Limb (tissue), 2 donors: ENCODE measurements around the gene FBXO47.

ENCODE experiments used
- DNase-seq, 2 donors: peaks; one replicate each; pipeline ENCODE4 v3.0.0-alpha.2; 2016; ENCODE audit errors: extremely low spot score in 2 of 2

Gene FBXO47

GRCh38 chr17:38905375-38905774 lies 61.8 kb downstream of the FBXO47 start:
- DNase-seq, result no peak

- DNase-seq, result no peak
Observed at GRCh38 chr17:38904892-38905291, 62.3 kb downstream of the FBXO47 start.

GRCh38 chr17:38903404-38903803 lies 63.8 kb downstream of the FBXO47 start:
- no peak for DNase-seq

GRCh38 chr17:38900978-38901656 lies 66.1 kb downstream of the FBXO47 start:
- DNase-seq, result no peak

- DNase-seq, result no peak
Observed at GRCh38 chr17:38899421-38899820, 67.8 kb downstream of the FBXO47 start.

- DNase-seq, result no peak
Observed at GRCh38 chr17:38898812-38899348, 68.3 kb downstream of the FBXO47 start.

GRCh38 chr17:38898291-38898679 lies 68.9 kb downstream of the FBXO47 start:
- DNase-seq, result no peak

- DNase-seq, result no peak
Observed at GRCh38 chr17:38897671-38898290, 69.4 kb downstream of the FBXO47 start.

- DNase-seq, result no peak
Observed at GRCh38 chr17:38897176-38897575, 70.0 kb downstream of the FBXO47 start.

- no peak for DNase-seq
Observed at GRCh38 chr17:38896346-38896954, 70.8 kb downstream of the FBXO47 start.

GRCh38 chr17:38894276-38894675 lies 72.9 kb downstream of the FBXO47 start:
- DNase-seq, result no peak

- DNase-seq, result no peak
Observed at GRCh38 chr17:38893607-38894006, 73.6 kb downstream of the FBXO47 start.

GRCh38 chr17:38893113-38893512 lies 74.1 kb downstream of the FBXO47 start:
- no peak for DNase-seq

GRCh38 chr17:38892620-38893019 lies 74.6 kb downstream of the FBXO47 start:
- no peak for DNase-seq

- no peak for DNase-seq
Observed at GRCh38 chr17:38892083-38892482, 75.1 kb downstream of the FBXO47 start.

- DNase-seq, result no peak
Observed at GRCh38 chr17:38891441-38891840, 75.8 kb downstream of the FBXO47 start.

- no peak for DNase-seq
Observed at GRCh38 chr17:38890410-38890746, 76.8 kb downstream of the FBXO47 start.

- DNase-seq, result no peak
Observed at GRCh38 chr17:38889745-38890409, 77.3 kb downstream of the FBXO47 start.

GRCh38 chr17:38888842-38889241 lies 78.4 kb downstream of the FBXO47 start:
- no peak for DNase-seq

- no peak for DNase-seq
Observed at GRCh38 chr17:38886643-38887010, 80.6 kb downstream of the FBXO47 start.
